Mucosa of stomach (tissue), 1 donor: ENCODE results near the gene EML6.

Source experiments
- H3K27me3 ChIP-seq: one replicate; pipeline ENCODE4 v1.7.0; 2013; ENCODE audit warnings: mild to moderate bottlenecking, low read length; ENCODE audit not compliant: control insufficient read depth, insufficient read depth
- H3K36me3 ChIP-seq: one replicate; pipeline ENCODE4 v1.7.0; 2013; ENCODE audit warnings: low read length; ENCODE audit not compliant: control insufficient read depth, insufficient read depth
- H3K4me1 ChIP-seq: one replicate; pipeline ENCODE4 v1.7.0; 2013; ENCODE audit warnings: mild to moderate bottlenecking, low read length; ENCODE audit not compliant: control insufficient read depth, insufficient read depth
- H3K4me3 ChIP-seq: one replicate; pipeline ENCODE4 v1.7.0; 2013; ENCODE audit warnings: low read length
- H3K9ac ChIP-seq: one replicate; pipeline ENCODE4 v1.7.0; 2013; ENCODE audit warnings: mild to moderate bottlenecking, low read length, moderate library complexity
- H3K9me3 ChIP-seq: one replicate; pipeline ENCODE4 v1.7.0; 2013; ENCODE audit warnings: mild to moderate bottlenecking, low read length, moderate library complexity; ENCODE audit not compliant: control insufficient read depth
- donor health status: Pancreatic carcinoma.

EML6 gene

DNA sequence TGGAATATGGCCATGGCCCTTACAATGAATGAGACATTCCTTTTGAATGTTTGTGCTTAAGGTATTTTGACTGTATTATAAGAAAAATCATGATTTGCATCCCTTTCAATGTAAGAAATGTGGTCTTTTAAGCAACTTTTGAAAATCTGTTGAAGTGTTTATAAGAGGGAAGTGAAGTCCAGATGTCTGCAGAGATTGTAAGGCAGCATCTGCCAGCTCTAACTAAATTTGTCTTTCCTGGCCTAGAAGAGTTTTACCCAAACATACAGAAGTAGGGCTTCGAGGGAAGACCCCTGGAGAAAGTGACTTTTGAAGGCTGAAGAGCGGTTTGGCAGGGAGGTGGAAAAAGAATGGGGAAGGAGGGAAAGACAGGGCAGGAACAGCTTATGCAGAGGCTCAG lies 12.2 kb downstream of the EML6 start:
- H3K27me3 ChIP-seq, result no peaks in the 10 kb centered on the region
- H3K9me3 ChIP-seq, result no peaks in the 10 kb centered on the region
- no peak overlapping the region for H3K4me3 ChIP-seq
- no peaks in the 10 kb centered on the region for H3K36me3 ChIP-seq
- H3K4me1 ChIP-seq, result no peaks in the 10 kb centered on the region
- H3K9ac ChIP-seq, result no peak overlapping the region

DNA sequence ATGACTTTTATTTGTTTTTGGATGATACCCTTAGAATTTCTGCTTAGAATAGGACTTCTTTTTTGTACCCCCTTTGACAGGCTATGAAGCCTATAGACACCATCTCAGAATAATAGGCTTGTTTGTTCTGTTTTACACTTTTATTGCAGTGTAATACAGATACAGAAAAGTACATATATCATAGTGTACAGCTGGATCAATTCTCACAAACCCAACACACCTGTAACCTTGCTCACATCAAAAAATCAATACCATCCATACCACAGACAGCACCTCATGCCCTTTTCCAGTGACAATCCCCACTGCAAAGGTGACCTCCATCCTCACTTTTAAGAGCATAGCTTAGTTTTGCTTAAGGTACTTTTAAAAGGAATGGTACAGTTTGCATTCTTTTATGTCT lies 14.8 kb downstream of the EML6 start:
- no peaks in the 10 kb centered on the region for H3K36me3 ChIP-seq
- no peak overlapping the region for H3K4me3 ChIP-seq
- H3K27me3 ChIP-seq, result no peaks in the 10 kb centered on the region
- no peak overlapping the region for H3K9ac ChIP-seq
- H3K4me1 ChIP-seq, result no peaks in the 10 kb centered on the region
- no peaks in the 10 kb centered on the region for H3K9me3 ChIP-seq

DNA sequence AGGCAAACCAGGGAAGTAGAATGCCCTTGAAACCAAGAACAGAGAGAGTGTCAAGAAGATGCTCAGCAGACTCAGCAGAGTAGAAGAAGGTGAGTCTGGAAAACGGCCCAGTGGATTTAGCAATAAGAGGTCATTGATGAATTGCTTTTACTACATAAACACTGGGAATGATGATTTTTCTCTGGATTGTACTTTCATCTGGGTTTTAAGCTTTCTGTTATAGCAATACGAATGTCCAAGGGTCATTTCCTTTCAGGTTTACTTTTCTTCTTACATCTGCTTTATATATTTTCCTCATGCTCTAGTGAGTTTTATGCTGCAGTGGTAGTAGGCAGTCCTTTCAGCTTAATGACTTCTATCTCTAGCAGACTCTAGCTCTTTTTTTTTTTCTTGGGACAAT lies 16.9 kb downstream of the EML6 start:
- no peak overlapping the region for H3K4me3 ChIP-seq
- no peak overlapping the region for H3K9ac ChIP-seq
- H3K4me1 ChIP-seq, result no peaks in the 10 kb centered on the region
- no peaks in the 10 kb centered on the region for H3K9me3 ChIP-seq
- no peaks in the 10 kb centered on the region for H3K27me3 ChIP-seq
- H3K36me3 ChIP-seq, result no peaks in the 10 kb centered on the region

DNA sequence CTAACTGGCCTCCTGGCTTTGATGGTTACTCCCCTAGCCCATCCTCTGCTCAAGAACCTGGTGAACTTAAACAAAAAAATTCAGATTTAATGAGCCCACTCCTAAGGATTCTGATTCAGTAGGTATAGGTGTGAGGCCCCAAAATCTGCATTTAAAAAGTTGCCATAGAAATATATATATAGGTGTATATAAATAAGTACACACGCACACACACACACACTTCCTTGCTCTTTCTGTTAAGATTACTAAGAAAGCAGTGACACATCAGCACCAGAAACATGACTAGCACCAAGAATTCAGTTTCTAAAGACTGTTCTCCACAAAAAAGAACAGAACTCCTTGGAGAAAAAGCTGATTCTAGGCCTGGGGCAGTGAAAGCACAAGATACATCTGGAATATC lies 17.8 kb downstream of the EML6 start:
- Histone ChIP-seq H3K9me3 (no peaks in the 10 kb centered on the region), H3K36me3 (no peaks in the 10 kb centered on the region), H3K4me3 (no peak overlapping the region), H3K9ac (no peak overlapping the region), H3K4me1 (no peaks in the 10 kb centered on the region), H3K27me3 (no peaks in the 10 kb centered on the region)

DNA sequence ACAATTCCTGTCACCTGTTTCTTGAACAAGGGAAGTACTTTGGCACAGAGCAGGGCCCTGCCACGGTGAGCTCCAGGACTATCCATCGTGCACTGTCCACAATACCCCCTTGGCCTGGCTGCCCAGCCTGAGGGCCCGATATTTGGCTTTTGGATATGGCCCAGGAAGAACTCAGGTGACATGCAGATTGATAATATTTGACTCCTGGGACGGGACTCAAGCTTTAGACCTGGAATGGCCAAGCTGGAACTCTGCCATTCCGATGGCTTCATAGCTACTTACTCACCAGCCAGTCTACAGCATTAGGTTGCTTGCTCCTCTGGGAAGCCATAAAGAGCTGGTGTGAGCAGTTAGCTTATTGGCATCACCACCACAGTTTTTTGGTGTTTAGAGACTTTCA lies 26.6 kb downstream of the EML6 start:
- Histone ChIP-seq H3K9me3 (no peaks in the 10 kb centered on the region), H3K36me3 (no peaks in the 10 kb centered on the region), H3K9ac (no peak overlapping the region), H3K4me1 (no peaks in the 10 kb centered on the region), H3K27me3 (no peaks in the 10 kb centered on the region), H3K4me3 (no peak overlapping the region)

DNA sequence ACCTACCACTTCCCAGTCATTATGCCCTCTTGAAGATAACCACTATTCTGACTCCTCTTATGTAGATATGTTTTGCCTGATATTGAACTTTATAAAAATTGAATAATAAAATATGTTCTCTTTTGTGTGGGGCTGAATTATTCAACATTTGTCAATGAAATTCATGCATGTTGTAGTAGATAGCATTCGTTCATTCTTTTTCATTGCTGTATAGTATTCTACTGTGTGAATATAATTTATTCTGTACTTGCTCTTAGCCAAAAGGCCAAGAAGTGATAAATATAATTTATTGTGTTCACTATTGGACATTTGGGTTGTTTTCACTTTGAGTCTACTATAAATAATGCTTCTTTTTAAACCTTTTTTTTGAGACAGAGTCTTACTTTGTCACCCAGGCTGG lies 29.0 kb downstream of the EML6 start:
- H3K9me3 ChIP-seq, result no peaks in the 10 kb centered on the region
- no peaks in the 10 kb centered on the region for H3K36me3 ChIP-seq
- no peak overlapping the region for H3K9ac ChIP-seq
- H3K27me3 ChIP-seq, result no peaks in the 10 kb centered on the region
- no peaks in the 10 kb centered on the region for H3K4me1 ChIP-seq
- no peak overlapping the region for H3K4me3 ChIP-seq

DNA sequence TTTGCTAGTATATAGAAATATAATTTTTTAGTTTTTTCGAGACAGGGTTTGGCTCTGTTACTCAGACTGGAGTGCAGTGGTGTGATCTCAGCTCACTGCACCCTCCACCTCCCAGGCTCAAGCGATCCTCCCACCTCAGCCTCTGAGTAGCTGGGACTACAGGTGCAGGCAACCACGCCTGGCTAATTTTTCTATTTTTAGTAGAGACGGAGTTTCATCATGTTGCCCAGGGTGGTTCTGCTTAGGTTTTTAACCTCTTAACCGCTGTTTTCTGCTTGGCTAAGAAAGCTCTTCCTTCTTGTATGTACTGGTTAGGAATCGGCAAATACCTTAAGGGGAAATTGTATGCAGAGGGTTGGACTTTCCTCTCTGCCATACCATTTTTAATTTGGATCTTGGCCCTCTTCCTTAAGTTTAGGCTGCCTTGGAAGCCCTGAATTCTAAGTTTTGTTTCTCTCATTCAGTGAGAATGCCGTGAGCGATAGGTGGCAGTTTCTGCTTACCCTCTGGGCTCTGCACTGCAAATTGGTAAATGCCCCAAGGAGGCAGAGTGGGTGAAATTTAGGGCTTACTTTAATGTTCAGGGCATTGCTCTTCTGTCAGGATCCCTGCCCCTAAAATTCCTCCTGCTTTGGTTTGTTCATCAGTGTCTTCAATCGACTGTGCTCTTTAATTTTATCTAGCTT lies 32.3 kb downstream of the EML6 start:
- Histone ChIP-seq H3K27me3 (no peaks in the 10 kb centered on the region), H3K4me1 (no peaks in the 10 kb centered on the region), H3K9ac (no peak overlapping the region), H3K4me3 (no peak overlapping the region), H3K36me3 (no peaks in the 10 kb centered on the region), H3K9me3 (no peaks in the 10 kb centered on the region)

DNA sequence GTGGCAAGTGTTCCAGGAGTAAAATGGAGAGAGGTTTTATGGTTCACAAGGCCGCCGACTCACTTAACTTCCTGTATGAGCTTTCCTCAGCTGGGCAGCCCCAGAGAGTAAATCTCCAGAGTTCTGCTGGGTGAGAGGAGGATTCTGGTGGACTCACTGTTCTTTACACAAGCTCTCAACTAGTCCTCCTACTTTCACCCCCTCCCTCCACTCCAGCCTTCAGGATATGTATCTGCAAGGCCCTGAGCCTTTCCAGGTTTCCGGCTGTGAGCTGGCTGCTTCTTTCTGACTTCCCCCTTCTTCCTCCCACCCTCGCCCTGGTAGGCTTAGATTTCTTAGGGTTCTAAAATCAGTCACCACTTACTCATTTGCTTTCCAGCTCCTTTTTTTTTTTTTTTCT lies 34.0 kb downstream of the EML6 start:
- Histone ChIP-seq H3K36me3 (no peaks in the 10 kb centered on the region), H3K9ac (no peak overlapping the region), H3K27me3 (no peaks in the 10 kb centered on the region), H3K4me3 (no peak overlapping the region), H3K4me1 (no peaks in the 10 kb centered on the region), H3K9me3 (no peaks in the 10 kb centered on the region)

DNA sequence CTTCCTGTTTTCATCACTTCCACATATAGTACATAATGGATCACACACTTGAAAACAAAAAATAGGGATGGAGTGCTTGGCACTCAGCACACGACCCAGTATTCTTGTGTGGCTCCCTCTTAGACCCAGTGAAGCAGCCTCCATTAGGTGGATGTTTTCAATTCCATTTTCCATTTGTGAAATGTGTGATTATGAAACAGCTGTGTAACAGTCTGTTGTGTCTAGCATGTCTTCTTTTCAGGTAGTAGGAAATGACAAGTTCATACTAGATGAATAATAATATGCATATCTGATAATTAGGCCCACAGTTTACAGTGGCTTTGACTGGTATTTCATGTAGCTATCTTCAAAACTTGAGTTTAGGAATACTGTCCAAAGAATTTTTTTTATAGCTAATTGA lies 35.5 kb downstream of the EML6 start:
- Histone ChIP-seq H3K9me3 (no peaks in the 10 kb centered on the region), H3K27me3 (no peaks in the 10 kb centered on the region), H3K36me3 (no peaks in the 10 kb centered on the region), H3K9ac (no peak overlapping the region), H3K4me1 (no peaks in the 10 kb centered on the region), H3K4me3 (no peak overlapping the region)

DNA sequence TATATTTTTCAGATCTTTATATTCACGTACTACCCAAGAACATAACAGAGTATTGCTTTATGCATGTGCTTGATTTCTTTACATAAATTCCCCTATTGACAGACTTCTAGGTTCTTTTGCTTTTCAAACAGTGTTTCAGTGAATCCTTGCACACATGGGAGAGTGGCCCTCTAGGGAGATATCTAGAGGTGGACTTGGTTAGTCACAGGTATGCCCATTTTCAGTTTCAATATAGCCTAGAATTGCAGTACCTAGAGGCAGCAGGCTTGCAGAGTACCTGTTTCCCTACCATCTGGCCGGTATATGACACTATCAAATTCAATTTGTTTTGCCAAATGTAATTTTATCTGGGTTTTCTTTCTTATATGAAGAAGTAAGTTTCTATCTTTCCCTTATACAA lies 36.8 kb downstream of the EML6 start:
- Histone ChIP-seq H3K4me1 (no peaks in the 10 kb centered on the region), H3K27me3 (no peaks in the 10 kb centered on the region), H3K4me3 (no peak overlapping the region), H3K9me3 (no peaks in the 10 kb centered on the region), H3K9ac (no peak overlapping the region), H3K36me3 (no peaks in the 10 kb centered on the region)

DNA sequence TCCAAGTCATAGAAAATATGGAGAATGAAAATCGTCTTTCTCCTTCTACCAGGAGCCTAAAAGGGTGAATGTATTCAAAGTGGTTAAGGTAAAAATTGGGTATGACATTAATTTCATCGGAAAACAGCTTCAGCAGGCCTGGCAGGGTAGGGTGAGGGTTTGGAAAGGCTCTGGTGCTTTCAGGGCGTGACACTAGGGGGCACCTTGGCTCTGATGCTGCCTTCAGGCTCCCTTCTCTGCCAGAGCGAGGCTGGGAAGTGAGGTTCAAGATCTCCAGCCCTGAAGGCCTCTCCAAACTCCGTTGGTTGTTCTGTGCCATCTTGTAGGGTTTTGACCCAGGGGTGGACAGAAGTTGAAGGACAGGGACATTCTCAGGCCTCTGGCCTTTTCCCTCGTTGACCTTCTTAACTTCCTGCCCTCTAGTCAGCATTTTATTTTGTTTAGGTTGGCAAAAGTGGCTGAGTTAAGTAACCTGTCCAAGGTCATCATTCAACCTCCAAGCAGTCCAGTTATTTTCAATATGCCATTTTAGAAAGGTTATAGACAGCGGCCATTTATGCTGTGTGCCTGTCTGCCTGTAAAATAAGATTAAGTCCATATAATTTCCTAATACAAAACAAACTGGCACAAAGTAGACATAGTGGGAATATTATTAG lies 40.3 kb downstream of the EML6 start:
- Histone ChIP-seq H3K27me3 (no peaks in the 10 kb centered on the region), H3K9me3 (no peaks in the 10 kb centered on the region), H3K9ac (no peak overlapping the region), H3K36me3 (no peaks in the 10 kb centered on the region), H3K4me3 (no peak overlapping the region), H3K4me1 (no peaks in the 10 kb centered on the region)

DNA sequence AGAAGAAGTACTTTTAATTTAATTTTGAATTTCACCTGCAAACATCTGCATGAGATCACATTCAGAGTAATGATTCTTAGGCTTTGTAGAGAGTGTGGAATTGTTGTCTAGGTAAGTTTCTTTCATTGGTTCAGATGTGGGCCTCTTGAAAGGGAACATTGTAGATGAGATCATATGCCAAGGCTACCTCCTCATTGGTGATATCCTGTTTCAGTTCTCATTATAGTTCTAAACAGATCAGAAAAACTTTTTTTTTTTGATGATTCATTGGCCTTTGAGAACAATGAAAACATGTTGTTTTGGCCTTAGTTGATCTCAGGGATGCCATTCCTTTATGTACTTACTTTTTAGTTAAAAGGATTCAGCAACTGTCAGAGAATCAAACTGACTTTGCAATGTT lies 44.5 kb downstream of the EML6 start:
- no peak overlapping the region for H3K9ac ChIP-seq
- H3K4me1 ChIP-seq, result peaks cover 10% of the 10 kb centered on the region
- H3K4me3 ChIP-seq, result no peak overlapping the region
- no peaks in the 10 kb centered on the region for H3K9me3 ChIP-seq
- no peaks in the 10 kb centered on the region for H3K27me3 ChIP-seq
- H3K36me3 ChIP-seq, result no peaks in the 10 kb centered on the region
